ENCODE data around the gene WEE2. TPM values are rescaled to one million over a fixed set of nuclear protein-coding genes. Genes with fewer than 3 reads are reported as not detected.

The WEE2 gene
- polyA plus RNA-seq, 1 experiment = not detected

GRCh38 chr7:141665208-141666035, 42.7 kb upstream of the WEE2 start:
- no peak for TF ChIP-seq CTCF (IDR thresholded peaks at IDR 0.05; ENCODE audit: insufficient read depth, low read depth, low read length)

GRCh38 chr7:141666071-141666470, 42.1 kb upstream of the WEE2 start:
- ChIA-PET POLR2A (no interaction called here), CTCF (interaction anchor here (1.1 to 1.8 kb wide), 2 partner anchors 11 to 16 kb away, joined by 3 to 7 read pairs; no protein-coding TSS in a partner anchor)
- peaks cover 8% of the 10 kb centered on the region for H3K36me3 ChIP-seq (ENCODE audit: control insufficient read depth, insufficient read depth, low read length)
- no peaks in the 10 kb centered on the region for H3K27me3 ChIP-seq (ENCODE audit: control insufficient read depth, insufficient read depth, low read length)
- no peak for TF ChIP-seq CTCF (IDR thresholded peaks at IDR 0.05; ENCODE audit: insufficient read depth, low read depth, low read length)
- no peak for DNase-seq (ENCODE audit: low read depth)
- no peak overlapping the region for H3K4me3 ChIP-seq (ENCODE audit: low read depth, low read length)

More at GRCh38 chr7:141665208-141666035, 42.7 kb upstream of the WEE2 start:
- DNase-seq (ENCODE audit: low read depth) = no peak
- no peaks in the 10 kb centered on the region for H3K27me3 ChIP-seq (ENCODE audit: control insufficient read depth, insufficient read depth, low read length)
- H3K4me3 ChIP-seq (ENCODE audit: low read depth, low read length) = no peak overlapping the region
- H3K36me3 ChIP-seq (ENCODE audit: control insufficient read depth, insufficient read depth, low read length) = peaks cover 8% of the 10 kb centered on the region
- POLR2A ChIA-PET = no interaction called here
- CTCF ChIA-PET = interaction anchor here (1.1 to 2.2 kb wide), 2 partner anchors 11 kb away, joined by 3 to 7 read pairs; no protein-coding TSS in a partner anchor

GRCh38 chr7:141668853-141669252, 39.3 kb upstream of the WEE2 start:
- Histone ChIP-seq H3K36me3 (ENCODE audit: control insufficient read depth, insufficient read depth, low read length) (peaks cover 9% of the 10 kb centered on the region), H3K27me3 (ENCODE audit: control insufficient read depth, insufficient read depth, low read length) (no peaks in the 10 kb centered on the region), H3K4me3 (ENCODE audit: low read depth, low read length) (no peak overlapping the region)
- CTCF ChIA-PET = no interaction called here
- POLR2A ChIA-PET = no interaction called here
- no peak for DNase-seq (ENCODE audit: low read depth)
- no peak for TF ChIP-seq CTCF (IDR thresholded peaks at IDR 0.05; ENCODE audit: insufficient read depth, low read depth, low read length)

GRCh38 chr7:141671705-141672496, 36.3 kb upstream of the WEE2 start:
- DNase-seq (ENCODE audit: low read depth) = no peak
- POLR2A ChIA-PET = no interaction called here
- Histone ChIP-seq H3K36me3 (ENCODE audit: control insufficient read depth, insufficient read depth, low read length) (peaks cover 8% of the 10 kb centered on the region), H3K4me3 (ENCODE audit: low read depth, low read length) (no peak overlapping the region), H3K27me3 (ENCODE audit: control insufficient read depth, insufficient read depth, low read length) (no peaks in the 10 kb centered on the region)
- CTCF ChIA-PET = no interaction called here
- no peak for TF ChIP-seq CTCF (IDR thresholded peaks at IDR 0.05; ENCODE audit: insufficient read depth, low read depth, low read length)

- DNase-seq (ENCODE audit: low read depth) = no peak
- H3K4me3 ChIP-seq (ENCODE audit: low read depth, low read length) = no peak overlapping the region
- no peak for TF ChIP-seq CTCF (IDR thresholded peaks at IDR 0.05; ENCODE audit: insufficient read depth, low read depth, low read length)
- peaks cover 8% of the 10 kb centered on the region for H3K36me3 ChIP-seq (ENCODE audit: control insufficient read depth, insufficient read depth, low read length)
- POLR2A ChIA-PET = no interaction called here
- H3K27me3 ChIP-seq (ENCODE audit: control insufficient read depth, insufficient read depth, low read length) = no peaks in the 10 kb centered on the region
- CTCF ChIA-PET = no interaction called here
Measured at GRCh38 chr7:141673346-141673745, 34.8 kb upstream of the WEE2 start.

Measured in BJ (cell line).